ENCODE results near the gene VAV2.

VAV2 gene

GRCh38 chr9:133795049-133795448, 197.1 kb downstream of the VAV2 start:
- Histone ChIP-seq H3K9me3 (ENCODE audit: control insufficient read depth, low read depth, low read length) (no peaks in the 10 kb centered on the region), H3K36me3 (ENCODE audit: control insufficient read depth, low read depth, low read length) (peaks cover 7% of the 10 kb centered on the region)

GRCh38 chr9:133794016-133794760, 197.9 kb downstream of the VAV2 start:
- no peaks in the 10 kb centered on the region for H3K9me3 ChIP-seq (ENCODE audit: control insufficient read depth, low read depth, low read length)
- H3K4me3 ChIP-seq (ENCODE audit: low read length) = no peak overlapping the region
- no peaks in the 10 kb centered on the region for H3K27me3 ChIP-seq (ENCODE audit: control insufficient read depth, insufficient read depth, low read length)
- no peak overlapping the region for H3K9ac ChIP-seq (ENCODE audit: low read length)
- peaks cover 7% of the 10 kb centered on the region for H3K36me3 ChIP-seq (ENCODE audit: control insufficient read depth, low read depth, low read length)
- H3K27ac ChIP-seq (ENCODE audit: low read length) = no peak overlapping the region
- no peaks in the 10 kb centered on the region for H3K4me1 ChIP-seq (ENCODE audit: control insufficient read depth, low read depth, low read length)

More at GRCh38 chr9:133795049-133795448, 197.1 kb downstream of the VAV2 start:
- H3K27ac ChIP-seq (ENCODE audit: low read length) = no peak overlapping the region
- no peaks in the 10 kb centered on the region for H3K4me1 ChIP-seq (ENCODE audit: control insufficient read depth, low read depth, low read length)
- H3K4me3 ChIP-seq (ENCODE audit: low read length) = no peak overlapping the region
- no peaks in the 10 kb centered on the region for H3K27me3 ChIP-seq (ENCODE audit: control insufficient read depth, insufficient read depth, low read length)
- H3K9ac ChIP-seq (ENCODE audit: low read length) = no peak overlapping the region

GRCh38 chr9:133793471-133793870, 198.7 kb downstream of the VAV2 start:
- no peaks in the 10 kb centered on the region for H3K4me1 ChIP-seq (ENCODE audit: control insufficient read depth, low read depth, low read length)
- no peak overlapping the region for H3K27ac ChIP-seq (ENCODE audit: low read length)
- no peak overlapping the region for H3K4me3 ChIP-seq (ENCODE audit: low read length)
- H3K27me3 ChIP-seq (ENCODE audit: control insufficient read depth, insufficient read depth, low read length) = no peaks in the 10 kb centered on the region
- H3K9ac ChIP-seq (ENCODE audit: low read length) = no peak overlapping the region
- no peaks in the 10 kb centered on the region for H3K9me3 ChIP-seq (ENCODE audit: control insufficient read depth, low read depth, low read length)
- H3K36me3 ChIP-seq (ENCODE audit: control insufficient read depth, low read depth, low read length) = peaks cover 7% of the 10 kb centered on the region

- Histone ChIP-seq H3K4me1 (ENCODE audit: control insufficient read depth, low read depth, low read length) (no peaks in the 10 kb centered on the region), H3K36me3 (ENCODE audit: control insufficient read depth, low read depth, low read length) (peaks cover 7% of the 10 kb centered on the region), H3K27me3 (ENCODE audit: control insufficient read depth, insufficient read depth, low read length) (no peaks in the 10 kb centered on the region), H3K27ac (ENCODE audit: low read length) (no peak overlapping the region), H3K4me3 (ENCODE audit: low read length) (no peak overlapping the region), H3K9ac (ENCODE audit: low read length) (no peak overlapping the region), H3K9me3 (ENCODE audit: control insufficient read depth, low read depth, low read length) (no peaks in the 10 kb centered on the region)
These were observed 199.2 kb downstream of the VAV2 start for GRCh38 chr9:133792721-133793470.

GRCh38 chr9:133791735-133792649, 200.1 kb downstream of the VAV2 start:
- H3K27me3 ChIP-seq (ENCODE audit: control insufficient read depth, insufficient read depth, low read length) = no peaks in the 10 kb centered on the region
- H3K9me3 ChIP-seq (ENCODE audit: control insufficient read depth, low read depth, low read length) = no peaks in the 10 kb centered on the region
- peaks cover 7% of the 10 kb centered on the region for H3K36me3 ChIP-seq (ENCODE audit: control insufficient read depth, low read depth, low read length)
- H3K27ac ChIP-seq (ENCODE audit: low read length) = no peak overlapping the region
- H3K9ac ChIP-seq (ENCODE audit: low read length) = no peak overlapping the region
- no peaks in the 10 kb centered on the region for H3K4me1 ChIP-seq (ENCODE audit: control insufficient read depth, low read depth, low read length)
- no peak overlapping the region for H3K4me3 ChIP-seq (ENCODE audit: low read length)

- peaks cover 7% of the 10 kb centered on the region for H3K36me3 ChIP-seq (ENCODE audit: control insufficient read depth, low read depth, low read length)
- H3K9ac ChIP-seq (ENCODE audit: low read length) = no peak overlapping the region
- no peak overlapping the region for H3K4me3 ChIP-seq (ENCODE audit: low read length)
- no peak overlapping the region for H3K27ac ChIP-seq (ENCODE audit: low read length)
- no peaks in the 10 kb centered on the region for H3K27me3 ChIP-seq (ENCODE audit: control insufficient read depth, insufficient read depth, low read length)
- H3K9me3 ChIP-seq (ENCODE audit: control insufficient read depth, low read depth, low read length) = no peaks in the 10 kb centered on the region
- no peaks in the 10 kb centered on the region for H3K4me1 ChIP-seq (ENCODE audit: control insufficient read depth, low read depth, low read length)
These were observed 201.1 kb downstream of the VAV2 start for GRCh38 chr9:133791069-133791468.

- peaks cover 7% of the 10 kb centered on the region for H3K36me3 ChIP-seq (ENCODE audit: control insufficient read depth, low read depth, low read length)
- H3K27me3 ChIP-seq (ENCODE audit: control insufficient read depth, insufficient read depth, low read length) = no peaks in the 10 kb centered on the region
- H3K27ac ChIP-seq (ENCODE audit: low read length) = no peak overlapping the region
These were observed 202.3 kb downstream of the VAV2 start for GRCh38 chr9:133789778-133790177.

GRCh38 chr9:133788819-133789717, 203.1 kb downstream of the VAV2 start:
- Histone ChIP-seq H3K4me3 (ENCODE audit: low read length) (no peak overlapping the region), H3K27ac (ENCODE audit: low read length) (no peak overlapping the region), H3K4me1 (ENCODE audit: control insufficient read depth, low read depth, low read length) (no peaks in the 10 kb centered on the region), H3K36me3 (ENCODE audit: control insufficient read depth, low read depth, low read length) (peaks cover 12% of the 10 kb centered on the region), H3K9ac (ENCODE audit: low read length) (no peak overlapping the region), H3K27me3 (ENCODE audit: control insufficient read depth, insufficient read depth, low read length) (no peaks in the 10 kb centered on the region), H3K9me3 (ENCODE audit: control insufficient read depth, low read depth, low read length) (no peaks in the 10 kb centered on the region)

More at GRCh38 chr9:133789778-133790177, 202.3 kb downstream of the VAV2 start:
- H3K9me3 ChIP-seq (ENCODE audit: control insufficient read depth, low read depth, low read length) = no peaks in the 10 kb centered on the region
- H3K4me1 ChIP-seq (ENCODE audit: control insufficient read depth, low read depth, low read length) = no peaks in the 10 kb centered on the region
- no peak overlapping the region for H3K9ac ChIP-seq (ENCODE audit: low read length)
- no peak overlapping the region for H3K4me3 ChIP-seq (ENCODE audit: low read length)

- Histone ChIP-seq H3K27ac (ENCODE audit: low read length) (no peak overlapping the region), H3K9me3 (ENCODE audit: control insufficient read depth, low read depth, low read length) (no peaks in the 10 kb centered on the region), H3K36me3 (ENCODE audit: control insufficient read depth, low read depth, low read length) (peaks cover 12% of the 10 kb centered on the region), H3K4me3 (ENCODE audit: low read length) (no peak overlapping the region), H3K4me1 (ENCODE audit: control insufficient read depth, low read depth, low read length) (no peaks in the 10 kb centered on the region), H3K27me3 (ENCODE audit: control insufficient read depth, insufficient read depth, low read length) (no peaks in the 10 kb centered on the region), H3K9ac (ENCODE audit: low read length) (no peak overlapping the region)
These were observed 203.9 kb downstream of the VAV2 start for GRCh38 chr9:133788045-133788818.

- Histone ChIP-seq H3K9ac (ENCODE audit: low read length) (no peak overlapping the region), H3K36me3 (ENCODE audit: control insufficient read depth, low read depth, low read length) (peaks cover 12% of the 10 kb centered on the region), H3K4me3 (ENCODE audit: low read length) (no peak overlapping the region), H3K27ac (ENCODE audit: low read length) (no peak overlapping the region), H3K27me3 (ENCODE audit: control insufficient read depth, insufficient read depth, low read length) (no peaks in the 10 kb centered on the region), H3K9me3 (ENCODE audit: control insufficient read depth, low read depth, low read length) (no peaks in the 10 kb centered on the region), H3K4me1 (ENCODE audit: control insufficient read depth, low read depth, low read length) (no peaks in the 10 kb centered on the region)
These were observed 204.4 kb downstream of the VAV2 start for GRCh38 chr9:133787754-133788025.
